Fibroblast of peridontal ligament (primary cell): ENCODE measurements around the gene BRD1.
"Not testable (repeated sequence)": the region's sequence is repeated elsewhere in the genome, so short reads cannot be mapped to it uniquely, and the experiment has no call there.

Experiments
- DNase-seq: peaks from one replicate; pipeline ENCODE4 v3.0.0-alpha.2; 2010; ENCODE audit errors: extremely low read depth

BRD1 gene

GRCh38 chr22:49826603-49827270 lies 936 bp downstream of the BRD1 start:
- DNase-seq: peak; percentile 42

GRCh38 chr22:49825944-49826602 lies 1.6 kb downstream of the BRD1 start:
- peak; percentile 19 for DNase-seq

- DNase-seq: peak; percentile 28
These were observed 2.2 kb downstream of the BRD1 start for GRCh38 chr22:49825436-49825835.

- DNase-seq: no peak
These were observed 2.7 kb downstream of the BRD1 start for GRCh38 chr22:49824936-49825335.

GRCh38 chr22:49824185-49824925 lies 3.3 kb downstream of the BRD1 start:
- no peak for DNase-seq

GRCh38 chr22:49823289-49824045 lies 4.2 kb downstream of the BRD1 start:
- no peak for DNase-seq

- not testable (repeated sequence) for DNase-seq
These were observed 5.9 kb downstream of the BRD1 start for GRCh38 chr22:49821741-49822140.

GRCh38 chr22:49820984-49821383 lies 6.7 kb downstream of the BRD1 start:
- DNase-seq: no peak

- no peak for DNase-seq
These were observed 10.3 kb downstream of the BRD1 start for GRCh38 chr22:49817359-49817758.

GRCh38 chr22:49815641-49816091 lies 12.0 kb downstream of the BRD1 start:
- no peak for DNase-seq

GRCh38 chr22:49814856-49815255 lies 12.8 kb downstream of the BRD1 start:
- DNase-seq: no peak

GRCh38 chr22:49814164-49814686 lies 13.4 kb downstream of the BRD1 start:
- no peak for DNase-seq

- no peak for DNase-seq
These were observed 14.8 kb downstream of the BRD1 start for GRCh38 chr22:49812838-49813237.

GRCh38 chr22:49811020-49811791 lies 16.5 kb downstream of the BRD1 start:
- no peak for DNase-seq

GRCh38 chr22:49810363-49811019 lies 17.2 kb downstream of the BRD1 start:
- DNase-seq: peak; percentile 28

GRCh38 chr22:49807780-49808708 lies 19.6 kb downstream of the BRD1 start:
- no peak for DNase-seq

- DNase-seq: no peak
These were observed 20.5 kb downstream of the BRD1 start for GRCh38 chr22:49807129-49807528.

- no peak for DNase-seq
These were observed 23.8 kb downstream of the BRD1 start for GRCh38 chr22:49803737-49804375.

GRCh38 chr22:49803134-49803533 lies 24.5 kb downstream of the BRD1 start:
- DNase-seq: no peak
